Left ventricle myocardium inferior (tissue), 1 donor: Measurements from ENCODE around the gene FIGLA. TPM values are rescaled to one million over a fixed set of nuclear protein-coding genes. Genes with fewer than 3 reads are reported as not detected.
A peak's percentile ranks its signal among the peaks of the same experiment; 100 is the strongest.

ENCODE experiments used
- DNase-seq: peaks from one replicate; pipeline ENCODE4 v3.0.0-alpha.2; 2020
- H3K27ac ChIP-seq: fragments of 200-600 bp; replicated peaks from 2 replicates; pipeline ENCODE4 v1.8.0; 2021
- H3K27me3 ChIP-seq: fragments of 200-600 bp; 2 replicates; pipeline ENCODE4 v1.8.0; 2021; ENCODE audit warnings: low read depth
- H3K36me3 ChIP-seq: fragments of 200-600 bp; 2 replicates; pipeline ENCODE4 v1.8.0; 2021
- H3K4me1 ChIP-seq: fragments of 200-600 bp; 2 replicates; pipeline ENCODE4 v1.8.0; 2021
- H3K4me3 ChIP-seq: fragments of 200-600 bp; 2 replicates; pipeline ENCODE4 v1.8.0; 2021; ENCODE audit warnings: mild to moderate bottlenecking, moderate library complexity
- H3K9me3 ChIP-seq: fragments of 200-600 bp; replicated peaks from 2 replicates; pipeline ENCODE4 v1.8.0; 2021
- intact Hi-C: fragments of 100-400 bp; cut with micrococcal nuclease; formaldehyde crosslinking; loops from one replicate; pipeline ENCODE4 v1.11.0; 2022
- total RNA-seq: library from RNA; stranded (reverse); fragmentation: NEBNext Ultra II Directional; extraction: Animal tissue kit (Norgen Biotek cat#: 25700); gene quantifications from one replicate; pipeline ENCODE4 v1.2.1, GENCODE V29; 2021
- TF ChIP-seq, protein P1 (sequence below): fragments of 200-600 bp; IDR thresholded peaks from 2 replicates; pipeline ENCODE4 v1.8.0; 2021; ENCODE audit warnings: antibody characterized with exemption, mild to moderate bottlenecking, borderline replicate concordance
- donor health status: DM: no; HTN: yes; CAD: no; lungs with severe emphysema.

Gene FIGLA
- total RNA-seq, 1 donor from 2014 or later = not detected

- Histone ChIP-seq H3K27ac (peak overlapping the region; percentile 58), H3K27me3 (peaks cover 6% of the 10 kb centered on the region)
Measured at GRCh38 chr2:70828914-70829824, 38.7 kb upstream of the FIGLA start.

GRCh38 chr2:70828115-70828514 lies 37.7 kb upstream of the FIGLA start:
- Histone ChIP-seq H3K36me3 (no peaks in the 10 kb centered on the region), H3K9me3 (no peaks in the 10 kb centered on the region), H3K27me3 (no peaks in the 10 kb centered on the region), H3K4me3 (no peak overlapping the region), H3K27ac (peak overlapping the region; percentile 58), H3K4me1 (peaks cover 31% of the 10 kb centered on the region)
- DNase-seq = no peak
- intact Hi-C loops = no loop called here
- TF ChIP-seq, protein P1, sequence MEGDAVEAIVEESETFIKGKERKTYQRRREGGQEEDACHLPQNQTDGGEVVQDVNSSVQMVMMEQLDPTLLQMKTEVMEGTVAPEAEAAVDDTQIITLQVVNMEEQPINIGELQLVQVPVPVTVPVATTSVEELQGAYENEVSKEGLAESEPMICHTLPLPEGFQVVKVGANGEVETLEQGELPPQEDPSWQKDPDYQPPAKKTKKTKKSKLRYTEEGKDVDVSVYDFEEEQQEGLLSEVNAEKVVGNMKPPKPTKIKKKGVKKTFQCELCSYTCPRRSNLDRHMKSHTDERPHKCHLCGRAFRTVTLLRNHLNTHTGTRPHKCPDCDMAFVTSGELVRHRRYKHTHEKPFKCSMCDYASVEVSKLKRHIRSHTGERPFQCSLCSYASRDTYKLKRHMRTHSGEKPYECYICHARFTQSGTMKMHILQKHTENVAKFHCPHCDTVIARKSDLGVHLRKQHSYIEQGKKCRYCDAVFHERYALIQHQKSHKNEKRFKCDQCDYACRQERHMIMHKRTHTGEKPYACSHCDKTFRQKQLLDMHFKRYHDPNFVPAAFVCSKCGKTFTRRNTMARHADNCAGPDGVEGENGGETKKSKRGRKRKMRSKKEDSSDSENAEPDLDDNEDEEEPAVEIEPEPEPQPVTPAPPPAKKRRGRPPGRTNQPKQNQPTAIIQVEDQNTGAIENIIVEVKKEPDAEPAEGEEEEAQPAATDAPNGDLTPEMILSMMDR = no peak

More at GRCh38 chr2:70828914-70829824, 38.7 kb upstream of the FIGLA start:
- Histone ChIP-seq H3K9me3 (no peaks in the 10 kb centered on the region), H3K4me3 (no peak overlapping the region), H3K4me1 (peaks cover 31% of the 10 kb centered on the region), H3K36me3 (no peaks in the 10 kb centered on the region)
- DNase-seq = peak; percentile 21
- intact Hi-C loops = no loop called here
- TF ChIP-seq, protein P1 = no peak

DNA sequence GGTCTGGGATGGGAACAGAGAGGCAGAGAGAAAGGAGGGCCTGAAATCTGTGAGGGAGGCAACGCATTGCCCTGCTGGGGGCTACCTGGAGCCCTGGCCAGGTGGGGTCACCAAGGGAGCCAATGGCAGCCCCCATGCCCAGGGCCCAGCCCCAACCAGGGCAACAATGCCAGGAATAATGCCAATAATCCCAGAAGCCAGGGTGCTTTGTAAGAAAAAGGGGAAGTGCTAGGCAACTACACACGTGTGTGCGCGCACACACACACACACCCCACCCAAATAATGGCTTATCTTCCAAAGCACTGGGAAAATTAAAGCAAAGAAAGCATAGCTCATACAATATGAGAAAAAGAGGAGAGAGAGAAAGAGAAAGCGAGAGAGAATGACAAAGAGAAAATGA lies 36.9 kb upstream of the FIGLA start:
- H3K27ac ChIP-seq = no peak overlapping the region

DNA sequence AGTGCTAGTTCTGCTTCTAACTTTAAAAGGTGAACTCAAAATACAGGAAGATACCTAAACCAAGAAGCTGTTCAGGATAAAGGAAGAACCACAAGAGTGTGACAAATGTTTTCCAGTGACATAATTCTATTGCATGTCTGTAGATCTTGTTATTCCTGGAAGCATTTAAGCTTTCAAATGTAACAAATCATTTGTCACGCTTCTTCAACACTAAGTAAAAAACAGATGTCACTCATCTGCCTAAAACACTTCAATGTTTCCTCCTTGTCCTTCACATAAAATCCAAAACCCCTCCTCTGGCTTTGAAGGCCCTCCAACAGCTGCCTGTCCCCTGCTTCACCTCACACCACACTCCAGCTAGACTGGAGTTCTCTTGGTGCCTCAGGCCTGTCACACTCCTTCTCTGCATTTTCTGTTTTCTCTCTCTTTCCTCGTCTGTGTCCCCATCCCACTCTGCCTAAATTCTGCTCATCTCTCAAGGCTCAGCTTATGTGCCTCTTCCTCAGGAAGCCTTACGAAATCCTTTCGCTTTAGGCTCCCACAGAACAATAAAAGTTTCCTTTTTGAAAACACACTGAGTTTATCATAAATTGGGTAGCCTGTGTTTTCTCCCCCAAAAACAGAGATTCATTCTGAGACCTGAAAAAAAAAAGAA lies 36.4 kb upstream of the FIGLA start:
- no peak overlapping the region for H3K27ac ChIP-seq

More for the DNA sequence above, 36.9 kb upstream of the FIGLA start:
- no peaks in the 10 kb centered on the region for H3K9me3 ChIP-seq
- no peaks in the 10 kb centered on the region for H3K36me3 ChIP-seq
- no peak for DNase-seq
- H3K4me1 ChIP-seq = peaks cover 31% of the 10 kb centered on the region
- intact Hi-C loops = no loop called here
- H3K4me3 ChIP-seq = no peak overlapping the region
- no peaks in the 10 kb centered on the region for H3K27me3 ChIP-seq
- TF ChIP-seq, protein P1 = no peak

GRCh38 chr2:70823249-70823648 lies 32.8 kb upstream of the FIGLA start:
- Histone ChIP-seq H3K36me3 (no peaks in the 10 kb centered on the region), H3K27ac (no peak overlapping the region), H3K27me3 (peaks cover 21% of the 10 kb centered on the region), H3K4me1 (peaks cover 4% of the 10 kb centered on the region), H3K4me3 (no peak overlapping the region), H3K9me3 (no peaks in the 10 kb centered on the region)
- TF ChIP-seq, protein P1 = no peak
- DNase-seq = no peak
- intact Hi-C loops = no loop called here

More for the DNA sequence above, 36.4 kb upstream of the FIGLA start:
- Histone ChIP-seq H3K9me3 (no peaks in the 10 kb centered on the region), H3K27me3 (no peaks in the 10 kb centered on the region), H3K4me1 (peaks cover 31% of the 10 kb centered on the region), H3K4me3 (no peak overlapping the region), H3K36me3 (no peaks in the 10 kb centered on the region)
- TF ChIP-seq, protein P1 = no peak
- DNase-seq = no peak
- intact Hi-C loops = no loop called here
